Activated CD8-positive, alpha-beta memory T cell treated with anti-CD3 and anti-CD28 coated beads, Interleukin-2, amount 10 ng/mL, durations not matched to agents 7 days and 5 days (primary cell): ENCODE results near the gene C3. TPM values are rescaled to one million over a fixed set of nuclear protein-coding genes. Genes with fewer than 3 reads are reported as not detected.
"Not testable (repeated sequence)": the region's sequence is repeated elsewhere in the genome, so short reads cannot be mapped to it uniquely, and the experiment has no call there.

Experiments used
- ATAC-seq: fragments of 150-1000 bp; cut with Tn5 transposase; one replicate; pipeline ENCODE4 v1.10.0; 2021; ENCODE audit warnings: moderate library complexity
- CTCF ChIA-PET: fragments of 350-600 bp; sonication (Branson Sonifier 250); formaldehyde crosslinking; loops from one replicate; lab custom pipeline; 2021; ENCODE audit warnings: antibody characterized with exemption; lab: Charles Lee
- DNase-seq: peaks from one replicate; pipeline ENCODE4 v3.0.0-alpha.2; 2020
- H3K27ac Mint-ChIP-seq: one replicate; pipeline ENCODE4 v1.8.0; 2021; ENCODE audit warnings: mild to moderate bottlenecking, mixed read lengths
- H3K27me3 Mint-ChIP-seq: one replicate; pipeline ENCODE4 v1.8.0; 2021; ENCODE audit warnings: mixed read lengths
- H3K36me3 Mint-ChIP-seq: one replicate; pipeline ENCODE4 v1.8.0; 2021; ENCODE audit warnings: mild to moderate bottlenecking, mixed read lengths
- H3K4me1 Mint-ChIP-seq: one replicate; pipeline ENCODE4 v1.8.0; 2021; ENCODE audit warnings: mixed read lengths
- H3K4me3 Mint-ChIP-seq: one replicate; pipeline ENCODE4 v1.8.0; 2021; ENCODE audit warnings: mild to moderate bottlenecking, moderate library complexity, mixed read lengths
- H3K9me3 Mint-ChIP-seq: one replicate; pipeline ENCODE4 v1.8.0; 2022; ENCODE audit warnings: low read depth, mixed read lengths
- total RNA-seq, 2 experiments: library from RNA; stranded (reverse); gene quantifications; one replicate each; pipeline ENCODE4 v1.2.3, GENCODE V29; 2021

The C3 gene
- total RNA-seq, 2 experiments from 2014 or later = 0.67 to 1.0 TPM

DNA sequence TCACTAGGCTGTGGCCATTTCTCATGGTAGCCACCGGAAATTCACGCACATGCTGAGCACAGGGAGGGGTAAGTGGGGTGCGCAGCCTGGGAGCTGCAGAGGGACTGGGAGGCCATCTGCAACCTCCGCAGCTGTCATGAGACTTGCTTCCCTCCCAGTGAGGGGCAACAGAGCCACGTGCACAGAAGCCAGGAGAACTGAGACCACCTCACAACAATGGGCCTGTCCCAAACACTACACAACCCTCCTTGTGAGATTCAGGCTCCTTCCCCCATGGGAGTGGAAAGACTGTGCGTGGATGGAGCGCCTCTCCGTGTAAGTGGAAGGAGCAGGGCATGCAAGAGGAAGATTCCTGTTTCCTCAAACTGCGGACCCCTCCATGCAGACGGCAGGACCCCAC is 8.8 kb downstream of the C3 start:
- DNase-seq (no peak), ATAC-seq (no peak)
- H3K27ac Mint-ChIP-seq = no peak overlapping the region
- no peak overlapping the region for H3K4me3 Mint-ChIP-seq
- peaks cover 10% of the 10 kb centered on the region for H3K4me1 Mint-ChIP-seq
- H3K9me3 Mint-ChIP-seq = no peaks in the 10 kb centered on the region
- H3K36me3 Mint-ChIP-seq = no peaks in the 10 kb centered on the region
- peaks cover 40% of the 10 kb centered on the region for H3K27me3 Mint-ChIP-seq
- CTCF ChIA-PET = no interaction called here

DNA sequence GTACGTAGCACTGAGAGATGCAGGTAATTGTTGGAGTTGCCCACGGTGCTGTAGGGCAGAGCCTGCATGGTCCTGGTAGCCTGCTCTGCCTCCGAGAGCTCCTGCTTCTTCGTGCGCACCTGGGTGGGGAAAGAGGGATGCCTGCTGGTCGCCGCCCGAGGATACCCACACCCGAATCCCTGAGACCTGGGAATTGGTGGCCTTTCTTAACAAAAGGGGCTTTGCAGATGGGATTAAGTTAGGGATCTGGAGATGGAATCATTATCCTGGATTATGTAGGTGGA is 9.4 kb downstream of the C3 start:
- no peak for DNase-seq
- Mint-ChIP-seq H3K4me1 (peaks cover 10% of the 10 kb centered on the region), H3K4me3 (no peak overlapping the region), H3K9me3 (no peaks in the 10 kb centered on the region), H3K27ac (no peak overlapping the region), H3K27me3 (peaks cover 38% of the 10 kb centered on the region), H3K36me3 (no peaks in the 10 kb centered on the region)
- CTCF ChIA-PET = no interaction called here
- ATAC-seq = no peak

- peaks cover 10% of the 10 kb centered on the region for H3K4me1 Mint-ChIP-seq
- no peak for DNase-seq
- H3K27ac Mint-ChIP-seq = no peak overlapping the region
- peak; percentile 48 for ATAC-seq
- no peaks in the 10 kb centered on the region for H3K36me3 Mint-ChIP-seq
- peaks cover 38% of the 10 kb centered on the region for H3K27me3 Mint-ChIP-seq
- CTCF ChIA-PET = no interaction called here
- H3K9me3 Mint-ChIP-seq = no peaks in the 10 kb centered on the region
- no peak overlapping the region for H3K4me3 Mint-ChIP-seq
These were observed 10.0 kb downstream of the C3 start for GRCh38 chr19:6710273-6711077.

GRCh38 chr19:6709549-6709948 is 10.9 kb downstream of the C3 start:
- Mint-ChIP-seq H3K9me3 (no peaks in the 10 kb centered on the region), H3K27me3 (peaks cover 38% of the 10 kb centered on the region), H3K27ac (no peak overlapping the region), H3K36me3 (no peaks in the 10 kb centered on the region), H3K4me1 (peaks cover 10% of the 10 kb centered on the region), H3K4me3 (no peak overlapping the region)
- CTCF ChIA-PET = interaction anchor here (1.3 kb wide), 1 partner anchor 154 kb away, joined by 5 read pairs; no protein-coding TSS in a partner anchor
- ATAC-seq (no peak), DNase-seq (no peak)

- not testable (repeated sequence) for ATAC-seq, DNase-seq, H3K4me3 Mint-ChIP-seq, H3K27ac Mint-ChIP-seq, H3K9me3 Mint-ChIP-seq, H3K36me3 Mint-ChIP-seq
- Mint-ChIP-seq H3K27me3 (peaks cover 38% of the 10 kb centered on the region), H3K4me1 (peaks cover 10% of the 10 kb centered on the region)
- CTCF ChIA-PET = interaction anchor here (1.3 kb wide), 1 partner anchor 155 kb away, joined by 5 read pairs; no protein-coding TSS in a partner anchor
These were observed 11.5 kb downstream of the C3 start for GRCh38 chr19:6708913-6709312.

DNA sequence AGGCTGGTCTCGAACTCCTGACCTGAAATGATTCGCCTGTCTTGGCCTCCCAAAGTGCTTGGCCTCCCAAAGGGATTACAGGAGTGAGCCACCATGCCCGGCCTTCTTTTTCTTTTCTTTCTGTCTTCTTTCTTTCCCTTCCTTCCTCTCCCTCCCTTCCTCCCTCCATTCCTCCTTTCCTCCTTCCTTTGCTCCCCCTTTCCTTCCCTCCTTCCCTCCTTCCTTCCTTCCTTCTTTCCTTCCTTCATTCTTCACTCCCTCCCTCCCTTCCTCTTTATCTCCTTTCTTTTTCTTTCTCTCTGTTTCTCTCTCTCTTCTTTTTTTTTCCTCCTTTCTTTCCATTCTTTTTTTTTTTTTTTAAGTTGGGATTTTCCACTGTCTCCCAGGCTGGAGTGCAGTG is 12.1 kb downstream of the C3 start:
- CTCF ChIA-PET = interaction anchor here (1.3 kb wide), 1 partner anchor 155 kb away, joined by 5 read pairs; no protein-coding TSS in a partner anchor
- H3K36me3 Mint-ChIP-seq = no peaks in the 10 kb centered on the region
- no peak overlapping the region for H3K4me3 Mint-ChIP-seq
- peaks cover 38% of the 10 kb centered on the region for H3K27me3 Mint-ChIP-seq
- no peak overlapping the region for H3K27ac Mint-ChIP-seq
- peaks cover 10% of the 10 kb centered on the region for H3K4me1 Mint-ChIP-seq
- DNase-seq = no peak
- no peaks in the 10 kb centered on the region for H3K9me3 Mint-ChIP-seq
- no peak for ATAC-seq

DNA sequence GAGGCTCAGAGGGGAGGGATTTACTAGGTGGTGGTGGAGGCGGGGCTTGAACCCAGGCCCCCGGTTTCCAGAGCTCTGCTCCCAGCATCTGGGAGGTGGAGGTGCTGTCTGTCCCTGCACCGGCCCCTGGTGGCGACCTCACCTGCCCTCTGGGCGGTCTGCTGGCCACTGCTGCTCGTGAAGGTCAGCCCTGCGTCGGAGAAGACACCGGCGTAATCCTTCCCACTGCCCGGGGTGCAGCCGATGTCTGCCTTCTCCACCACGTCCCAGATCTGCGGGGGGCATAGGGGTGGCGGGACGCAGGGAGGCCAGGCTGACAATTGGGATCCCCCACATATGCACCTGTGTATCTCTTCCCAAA is 12.8 kb downstream of the C3 start:
- Mint-ChIP-seq H3K27me3 (peaks cover 38% of the 10 kb centered on the region), H3K27ac (no peak overlapping the region), H3K9me3 (no peaks in the 10 kb centered on the region), H3K4me1 (peaks cover 10% of the 10 kb centered on the region), H3K36me3 (no peaks in the 10 kb centered on the region), H3K4me3 (no peak overlapping the region)
- no peak for ATAC-seq
- DNase-seq = no peak
- CTCF ChIA-PET = no interaction called here

- H3K27ac Mint-ChIP-seq = no peak overlapping the region
- H3K27me3 Mint-ChIP-seq = peaks cover 38% of the 10 kb centered on the region
- no peak overlapping the region for H3K4me3 Mint-ChIP-seq
- H3K36me3 Mint-ChIP-seq = no peaks in the 10 kb centered on the region
- CTCF ChIA-PET = no interaction called here
- no peak for DNase-seq
- ATAC-seq = no peak
- no peaks in the 10 kb centered on the region for H3K9me3 Mint-ChIP-seq
- peaks cover 10% of the 10 kb centered on the region for H3K4me1 Mint-ChIP-seq
These were observed 13.3 kb downstream of the C3 start for GRCh38 chr19:6707011-6707657.

DNA sequence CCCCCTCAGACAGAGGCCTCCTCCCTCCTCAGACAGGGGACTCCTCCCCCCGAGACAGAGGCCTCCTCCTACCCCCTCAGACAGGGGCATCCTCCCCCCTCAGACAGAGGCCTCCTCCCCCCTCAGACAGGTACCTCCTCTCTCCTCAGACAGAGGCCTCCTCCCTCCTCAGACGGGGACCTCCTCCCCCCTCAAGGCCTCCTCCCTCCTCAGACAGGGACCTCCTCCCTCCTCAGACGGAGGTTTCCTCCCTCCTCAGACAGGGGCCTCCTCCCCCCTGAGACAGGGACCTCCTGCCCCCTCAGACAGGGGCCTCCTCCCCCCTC is 13.9 kb downstream of the C3 start:
- Mint-ChIP-seq H3K9me3 (no peaks in the 10 kb centered on the region), H3K4me3 (no peak overlapping the region), H3K36me3 (no peaks in the 10 kb centered on the region), H3K27ac (no peak overlapping the region), H3K4me1 (peaks cover 10% of the 10 kb centered on the region), H3K27me3 (peaks cover 37% of the 10 kb centered on the region)
- DNase-seq = no peak
- ATAC-seq = no peak
- CTCF ChIA-PET = no interaction called here

- DNase-seq (no peak), ATAC-seq (no peak)
- no peak overlapping the region for H3K4me3 Mint-ChIP-seq
- H3K27ac Mint-ChIP-seq = no peak overlapping the region
- no peaks in the 10 kb centered on the region for H3K9me3 Mint-ChIP-seq
- peaks cover 10% of the 10 kb centered on the region for H3K4me1 Mint-ChIP-seq
- H3K36me3 Mint-ChIP-seq = no peaks in the 10 kb centered on the region
- peaks cover 32% of the 10 kb centered on the region for H3K27me3 Mint-ChIP-seq
- CTCF ChIA-PET = no interaction called here
These were observed 14.4 kb downstream of the C3 start for GRCh38 chr19:6705931-6706632.

- H3K36me3 Mint-ChIP-seq = peaks cover 2% of the 10 kb centered on the region
- CTCF ChIA-PET = no interaction called here
These were observed 19.7 kb downstream of the C3 start for GRCh38 chr19:6700586-6701316.

DNA sequence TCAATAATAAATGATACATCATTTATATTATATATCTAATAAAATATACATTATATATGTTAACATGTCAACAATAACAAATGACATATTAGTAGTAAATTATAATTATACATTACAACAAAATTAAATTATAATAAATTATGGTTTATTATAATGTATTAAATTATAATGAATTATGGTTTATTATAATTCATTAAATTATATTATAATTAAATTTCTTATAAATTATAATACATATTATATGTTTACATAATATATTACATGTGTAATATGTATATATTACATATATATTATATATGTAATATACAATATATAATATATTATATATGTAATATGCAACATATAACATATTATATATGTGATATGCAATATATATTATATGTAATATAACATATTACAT is 20.5 kb downstream of the C3 start:
- H3K4me3 Mint-ChIP-seq = no peak overlapping the region
- ATAC-seq = no peak
- peaks cover 2% of the 10 kb centered on the region for H3K9me3 Mint-ChIP-seq
- DNase-seq = no peak
- no peak overlapping the region for H3K27ac Mint-ChIP-seq
- peaks cover 2% of the 10 kb centered on the region for H3K36me3 Mint-ChIP-seq
- H3K27me3 Mint-ChIP-seq = no peaks in the 10 kb centered on the region
- CTCF ChIA-PET = no interaction called here
- peaks cover 11% of the 10 kb centered on the region for H3K4me1 Mint-ChIP-seq

More at GRCh38 chr19:6700586-6701316, 19.7 kb downstream of the C3 start:
- H3K4me3 Mint-ChIP-seq = no peak overlapping the region
- ATAC-seq (no peak), DNase-seq (no peak)
- peaks cover 2% of the 10 kb centered on the region for H3K9me3 Mint-ChIP-seq
- peaks cover 11% of the 10 kb centered on the region for H3K4me1 Mint-ChIP-seq
- no peak overlapping the region for H3K27ac Mint-ChIP-seq
- no peaks in the 10 kb centered on the region for H3K27me3 Mint-ChIP-seq

DNA sequence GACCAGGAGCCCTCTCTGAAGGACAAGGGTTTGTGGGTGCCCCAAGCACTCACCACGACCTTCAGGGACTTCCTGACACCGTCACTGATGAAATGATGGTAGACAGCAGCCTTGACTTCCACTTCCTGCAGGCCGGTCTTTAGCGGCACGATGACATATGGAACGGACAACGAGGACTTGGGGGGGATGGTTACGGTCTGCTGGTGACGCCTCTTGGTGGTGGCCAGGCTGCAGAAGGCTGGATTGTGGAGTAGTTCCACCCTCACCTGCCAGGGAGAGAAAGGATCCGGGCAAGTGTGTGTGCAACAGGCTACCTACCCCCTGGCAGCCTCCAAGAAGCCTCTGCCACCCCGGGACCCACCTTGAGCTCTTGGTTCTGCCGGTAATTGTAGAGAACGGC is 23.2 kb downstream of the C3 start:
- ATAC-seq (peak; percentile 52), DNase-seq (peak; percentile 58)
- CTCF ChIA-PET = interaction anchor here (1.3 kb wide), 1 partner anchor 28 kb away, joined by 3 read pairs; the partner anchor contains the start of gene TNFSF14
- Mint-ChIP-seq H3K4me1 (peaks cover 11% of the 10 kb centered on the region), H3K4me3 (no peak overlapping the region), H3K27ac (no peak overlapping the region), H3K27me3 (no peaks in the 10 kb centered on the region), H3K9me3 (peaks cover 2% of the 10 kb centered on the region), H3K36me3 (peaks cover 2% of the 10 kb centered on the region)
